GM19372 (cell line): ENCODE results near the gene SFXN5.

Source experiments
- ATAC-seq: cut with Tn5 transposase; IDR thresholded peaks from one replicate; pipeline ENCODE4 v1.9.1; 2021; ENCODE audit warnings: mild to moderate bottlenecking, low read depth, moderate library complexity; ENCODE audit not compliant: unreplicated experiment

SFXN5 gene

GRCh38 chr2:72931280-72931910 lies 140.1 kb downstream of the SFXN5 start:
- ATAC-seq, result no peak

- ATAC-seq, result no peak
Measured at GRCh38 chr2:72929010-72929409, 142.5 kb downstream of the SFXN5 start.

GRCh38 chr2:72927619-72928550 lies 143.6 kb downstream of the SFXN5 start:
- ATAC-seq, result no peak

DNA sequence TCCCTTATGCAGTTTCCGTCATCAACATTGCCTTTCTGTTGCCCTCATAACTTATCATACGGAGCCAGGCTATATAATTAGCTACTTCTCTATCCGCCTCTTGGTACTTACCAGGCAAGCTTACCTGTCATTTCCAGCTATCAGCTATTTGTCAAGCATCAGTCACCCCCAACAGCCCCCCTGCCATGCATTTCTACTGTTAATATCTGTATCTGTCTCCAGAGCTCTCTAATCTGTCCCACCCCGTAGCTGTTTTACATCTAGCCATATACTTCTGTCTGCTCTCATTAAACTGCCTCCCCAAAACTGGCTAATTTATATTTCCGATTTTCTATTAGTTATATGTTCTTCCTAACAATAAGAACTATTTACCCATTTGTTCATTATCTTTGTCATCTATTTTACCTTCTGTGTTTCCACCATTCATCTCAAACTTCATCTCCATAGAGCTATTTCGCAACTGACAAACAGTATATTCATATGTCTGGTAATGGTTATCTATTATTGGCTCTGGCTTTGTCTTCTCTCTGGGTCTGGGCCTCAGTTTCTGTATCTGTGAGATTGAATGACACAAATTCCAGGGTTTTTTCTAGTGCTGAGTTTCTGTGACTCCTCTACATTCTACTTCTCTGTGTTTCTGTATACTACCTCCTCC lies 144.6 kb downstream of the SFXN5 start:
- ATAC-seq, result no peak

GRCh38 chr2:72926368-72926767 lies 145.1 kb downstream of the SFXN5 start:
- no peak for ATAC-seq

DNA sequence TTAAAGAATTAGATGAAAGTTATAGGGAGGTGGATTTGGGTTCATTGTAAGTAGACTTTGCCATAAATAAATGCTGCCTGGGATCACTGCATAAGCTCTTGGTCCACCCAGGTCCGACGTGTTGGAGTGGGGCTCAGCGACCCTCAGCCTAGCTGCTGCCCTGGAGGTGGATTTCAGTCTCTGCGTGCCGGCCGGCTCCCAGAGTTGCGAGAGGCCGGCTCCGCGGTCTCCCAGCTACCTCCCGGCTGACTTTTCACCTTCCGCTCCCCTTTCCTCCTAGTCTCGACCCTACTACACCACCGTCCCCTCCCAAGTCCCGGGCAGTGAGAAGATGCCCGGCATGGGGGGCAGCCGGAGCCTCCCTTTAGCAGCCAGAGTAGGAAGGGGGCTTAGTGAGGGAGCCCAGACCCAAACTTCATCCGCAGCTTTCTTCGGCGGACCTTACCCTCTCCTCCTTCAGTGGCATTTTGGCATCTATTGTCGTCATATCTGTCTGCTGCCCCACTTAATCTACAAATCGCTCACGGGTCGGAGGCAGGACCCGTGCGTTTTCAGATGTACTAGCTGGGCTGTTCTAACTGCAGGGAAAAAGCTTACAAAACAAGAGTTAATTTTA lies 146.1 kb downstream of the SFXN5 start:
- ATAC-seq, result no peak

DNA sequence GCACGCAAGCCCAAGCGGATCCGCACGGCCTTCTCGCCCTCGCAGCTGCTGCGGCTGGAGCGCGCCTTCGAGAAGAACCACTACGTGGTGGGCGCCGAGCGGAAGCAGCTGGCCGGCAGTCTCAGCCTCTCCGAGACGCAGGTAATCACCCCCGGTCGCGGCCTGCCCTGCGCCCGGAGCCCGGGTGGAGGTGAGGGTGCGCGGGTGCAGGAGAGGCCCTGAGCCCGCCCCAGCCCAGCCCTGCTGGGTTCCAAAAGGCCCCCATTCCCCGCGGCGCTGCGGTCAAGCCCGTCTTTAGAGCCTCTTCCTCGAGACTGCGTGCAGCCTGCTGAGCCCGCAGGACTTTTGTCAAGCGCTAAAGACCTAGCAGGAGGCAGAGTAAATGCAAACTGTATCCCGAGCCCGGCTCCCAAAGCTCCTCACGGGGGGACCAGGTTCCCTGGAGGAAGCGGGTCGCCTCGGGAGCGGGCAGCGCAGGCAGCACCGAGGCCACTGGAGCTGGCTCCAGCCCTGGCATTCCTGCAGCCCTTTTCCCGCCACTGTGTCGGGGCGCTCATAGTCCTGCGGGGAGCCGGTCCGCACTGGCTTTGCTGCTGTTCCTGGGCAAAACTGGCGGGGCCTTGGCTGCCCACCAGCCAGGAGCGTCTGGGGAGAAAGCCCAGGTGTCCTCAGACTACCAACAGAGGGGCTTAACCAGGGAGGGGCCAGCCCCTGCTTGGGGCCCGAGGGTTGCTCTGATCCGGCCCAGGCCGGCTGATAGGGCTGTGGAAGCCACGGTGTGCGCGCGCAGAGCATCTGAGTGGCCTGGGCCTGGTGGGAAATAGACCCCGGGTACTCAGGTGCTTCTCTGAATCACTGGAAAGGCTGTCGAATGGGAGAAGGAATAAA lies 146.9 kb downstream of the SFXN5 start:
- no peak for ATAC-seq

DNA sequence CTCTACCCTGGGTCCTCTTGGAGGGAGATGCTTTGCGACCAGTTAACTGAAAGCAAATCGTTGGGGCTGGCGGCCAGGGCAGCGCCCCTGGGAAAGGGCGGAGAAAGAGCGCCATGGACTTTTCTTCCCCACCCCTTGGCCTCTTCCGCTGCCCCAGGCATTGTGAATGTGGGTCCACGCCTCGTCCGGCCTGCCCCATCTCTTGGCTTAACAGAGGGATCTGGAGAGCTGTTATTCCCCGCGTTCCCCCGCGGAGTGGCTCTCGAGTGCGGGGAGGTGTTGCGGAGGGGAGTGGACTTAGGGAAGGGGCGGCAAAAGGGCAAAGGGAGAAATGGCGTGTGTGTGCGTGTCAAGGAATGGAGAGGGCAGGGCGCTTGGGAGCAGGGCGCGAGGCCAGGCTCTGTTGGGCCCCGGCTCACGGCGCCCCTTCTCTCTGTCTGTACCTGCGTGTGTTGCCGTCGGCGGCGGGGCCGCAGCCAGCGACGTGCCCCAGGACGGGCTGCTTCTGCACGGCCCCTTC lies 147.6 kb downstream of the SFXN5 start:
- no peak for ATAC-seq

- no peak for ATAC-seq
Measured at GRCh38 chr2:72921853-72922252, 149.7 kb downstream of the SFXN5 start.

DNA sequence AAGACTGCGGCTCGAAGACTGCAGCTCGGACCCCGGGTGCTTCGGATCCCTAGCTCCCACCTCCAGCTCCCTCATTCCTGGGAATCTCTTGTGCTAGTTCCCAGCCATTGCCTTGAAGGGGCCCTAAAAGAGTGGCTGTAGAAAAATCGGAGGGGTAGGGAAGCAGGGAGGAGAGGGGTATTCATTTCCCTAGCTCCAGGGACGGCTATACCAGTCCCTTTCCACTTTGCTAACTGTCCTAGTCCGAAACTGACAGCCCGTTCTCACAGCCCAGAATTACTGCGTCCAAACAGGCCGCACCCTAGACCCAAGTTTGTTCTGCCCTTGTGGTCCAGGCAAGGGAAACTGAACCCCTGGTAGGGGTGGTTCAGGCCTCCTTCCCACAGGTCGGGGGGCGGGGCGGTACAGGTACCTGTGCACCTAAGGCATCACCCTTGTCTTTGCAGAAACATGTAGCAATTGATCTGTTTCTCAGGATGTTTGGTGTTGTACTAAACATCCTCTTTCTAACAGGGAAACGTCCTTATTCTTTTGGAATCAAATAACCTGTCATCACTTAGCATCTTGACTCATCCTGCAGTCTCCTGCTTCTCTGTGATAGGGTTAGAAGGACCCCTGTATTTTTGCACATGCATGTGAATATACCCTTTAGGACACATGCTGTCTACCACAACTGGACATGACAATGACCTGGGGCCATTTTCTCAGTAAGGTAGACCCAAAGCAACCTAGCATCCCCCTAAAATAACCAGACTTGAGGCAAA lies 150.2 kb downstream of the SFXN5 start:
- ATAC-seq, result no peak

- no peak for ATAC-seq
Measured at GRCh38 chr2:72920318-72921087, 151.0 kb downstream of the SFXN5 start.

GRCh38 chr2:72919414-72920317 lies 151.8 kb downstream of the SFXN5 start:
- ATAC-seq, result no peak

GRCh38 chr2:72917877-72918553 lies 153.5 kb downstream of the SFXN5 start:
- ATAC-seq, result peak; percentile 6

GRCh38 chr2:72917138-72917876 lies 154.2 kb downstream of the SFXN5 start, which contains the start of gene EMX1:
EMX1 (plus strand) TSS chr2:72917519; CDS start chr2:72917853, 334 bp downstream.
- ATAC-seq, result peak; percentile 30

DNA sequence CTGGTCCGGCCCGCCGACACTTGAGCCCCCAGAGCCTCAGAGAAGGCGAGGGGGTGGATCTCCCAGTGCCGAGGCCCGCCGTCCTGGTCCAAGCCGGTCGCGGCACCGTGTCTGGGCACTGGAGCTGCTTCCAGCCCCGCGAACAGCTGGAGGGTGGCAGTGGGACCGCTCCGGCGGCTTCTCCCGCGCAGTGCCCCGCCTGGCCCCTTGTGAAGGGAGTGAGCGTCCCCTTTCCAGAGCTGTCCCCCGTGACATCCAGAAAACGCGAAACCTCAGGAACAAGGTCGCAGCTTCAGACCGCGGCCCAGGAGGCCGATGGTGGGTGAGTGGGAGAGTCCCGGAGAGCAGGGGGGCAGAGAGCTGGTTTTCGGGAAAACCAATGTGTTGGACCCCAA lies 154.8 kb downstream of the SFXN5 start:
- peak; percentile 1 for ATAC-seq
